ENCODE data around the gene WWOX.

DNA sequence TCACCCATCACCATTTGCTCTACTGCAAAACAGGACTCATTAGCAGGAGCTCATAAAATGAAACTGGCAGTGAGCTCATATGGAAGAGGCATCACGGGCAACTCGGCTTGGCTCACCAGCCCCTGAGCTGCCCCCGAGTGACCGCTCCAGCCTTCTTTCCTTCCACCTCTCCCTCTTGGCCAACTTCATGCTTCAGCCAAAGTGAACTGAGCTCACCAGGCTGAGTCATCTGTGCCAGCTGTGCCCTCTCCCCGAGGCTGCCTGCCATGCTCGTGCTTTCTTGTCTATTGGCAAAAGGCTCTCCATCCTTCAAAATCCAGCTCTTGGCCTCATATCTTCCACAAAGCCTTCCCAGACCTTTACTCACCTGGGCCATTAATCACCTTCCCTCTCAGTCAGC lies 391.4 kb downstream of the WWOX start:
- TF ChIP-seq POLR2AphosphoS5 (IDR thresholded peaks at IDR 0.05; ENCODE audit: low read depth, low read length) (no peak), TAF1 (IDR thresholded peaks at IDR 0.05; ENCODE audit: borderline replicate concordance, insufficient read depth, low read length) (no peak), SIN3A (IDR thresholded peaks at IDR 0.05; ENCODE audit: borderline replicate concordance, insufficient read depth, low read length) (no peak)
- TF ChIP-seq, protein P1, sequence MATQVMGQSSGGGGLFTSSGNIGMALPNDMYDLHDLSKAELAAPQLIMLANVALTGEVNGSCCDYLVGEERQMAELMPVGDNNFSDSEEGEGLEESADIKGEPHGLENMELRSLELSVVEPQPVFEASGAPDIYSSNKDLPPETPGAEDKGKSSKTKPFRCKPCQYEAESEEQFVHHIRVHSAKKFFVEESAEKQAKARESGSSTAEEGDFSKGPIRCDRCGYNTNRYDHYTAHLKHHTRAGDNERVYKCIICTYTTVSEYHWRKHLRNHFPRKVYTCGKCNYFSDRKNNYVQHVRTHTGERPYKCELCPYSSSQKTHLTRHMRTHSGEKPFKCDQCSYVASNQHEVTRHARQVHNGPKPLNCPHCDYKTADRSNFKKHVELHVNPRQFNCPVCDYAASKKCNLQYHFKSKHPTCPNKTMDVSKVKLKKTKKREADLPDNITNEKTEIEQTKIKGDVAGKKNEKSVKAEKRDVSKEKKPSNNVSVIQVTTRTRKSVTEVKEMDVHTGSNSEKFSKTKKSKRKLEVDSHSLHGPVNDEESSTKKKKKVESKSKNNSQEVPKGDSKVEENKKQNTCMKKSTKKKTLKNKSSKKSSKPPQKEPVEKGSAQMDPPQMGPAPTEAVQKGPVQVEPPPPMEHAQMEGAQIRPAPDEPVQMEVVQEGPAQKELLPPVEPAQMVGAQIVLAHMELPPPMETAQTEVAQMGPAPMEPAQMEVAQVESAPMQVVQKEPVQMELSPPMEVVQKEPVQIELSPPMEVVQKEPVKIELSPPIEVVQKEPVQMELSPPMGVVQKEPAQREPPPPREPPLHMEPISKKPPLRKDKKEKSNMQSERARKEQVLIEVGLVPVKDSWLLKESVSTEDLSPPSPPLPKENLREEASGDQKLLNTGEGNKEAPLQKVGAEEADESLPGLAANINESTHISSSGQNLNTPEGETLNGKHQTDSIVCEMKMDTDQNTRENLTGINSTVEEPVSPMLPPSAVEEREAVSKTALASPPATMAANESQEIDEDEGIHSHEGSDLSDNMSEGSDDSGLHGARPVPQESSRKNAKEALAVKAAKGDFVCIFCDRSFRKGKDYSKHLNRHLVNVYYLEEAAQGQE (IDR thresholded peaks at IDR 0.05; ENCODE audit: insufficient read depth in 1 of 2, low read depth in 2 of 2, low read length in 2 of 2) = no peak
